K562 (cell line): ENCODE results near the gene ZNF22. TPM values are rescaled to one million over a fixed set of nuclear protein-coding genes. Genes with fewer than 3 reads are reported as not detected.
A peak's percentile ranks its signal among the peaks of the same experiment; 100 is the strongest.

Source experiments
- BRD4 ChIP-seq: fragments of 200-600 bp; sonication (generic); IDR thresholded peaks from 2 replicates; pipeline ENCODE4 v1.6.1; 2017; ENCODE audit warnings: inconsistent platforms
- CREB3 ChIP-seq: fragments of 450-650 bp; conservative IDR thresholded peaks from 2 replicates; pipeline ENCODE4 v1.6.1; 2016; ENCODE audit warnings: missing genetic modification characterization, low read depth, mild to moderate bottlenecking, missing compliant biosample characterization, moderate library complexity
- FOXK1 ChIP-seq: sonication (generic); formaldehyde crosslinking; IDR thresholded peaks from 2 replicates; pipeline ENCODE4 v1.8.0; 2022; ENCODE audit warnings: missing genetic modification reagents, mild to moderate bottlenecking, borderline replicate concordance
- GABPA ChIP-seq: fragments of 200-800 bp; sonication (Bioruptor generic); conservative IDR thresholded peaks from 2 replicates; pipeline ENCODE4 v1.6.1; 2016; ENCODE audit warnings: low read depth, missing genetic modification characterization, missing compliant biosample characterization
- HSF4 ChIP-seq: fragments of 250-450 bp; sonication (Bioruptor Pico); IDR thresholded peaks from 2 replicates; pipeline ENCODE4 v2.1.2; 2022; ENCODE audit warnings: mild to moderate bottlenecking, moderate library complexity, borderline replicate concordance
- MIER1 ChIP-seq: fragments of 450-650 bp; IDR thresholded peaks from 2 replicates; pipeline ENCODE4 v1.6.1; 2016; ENCODE audit warnings: antibody characterized with exemption, mild to moderate bottlenecking, low read depth
- NCOA6 ChIP-seq: fragments of 450-650 bp; IDR thresholded peaks from 2 replicates; pipeline ENCODE4 v1.6.1; 2017; ENCODE audit warnings: mild to moderate bottlenecking
- NFRKB ChIP-seq: fragments of 450-650 bp; IDR thresholded peaks from 2 replicates; pipeline ENCODE4 v1.6.1; 2016; ENCODE audit warnings: low read depth
- TAF1 ChIP-seq: IDR thresholded peaks from 2 replicates; pipeline ENCODE4 v1.6.1; 2011; ENCODE audit warnings: mild to moderate bottlenecking, low read length, moderate library complexity; ENCODE audit not compliant: insufficient read depth, control insufficient read depth, severe bottlenecking; ENCODE audit errors: extremely low read depth
- TEAD2 ChIP-seq: fragments of 450-650 bp; IDR thresholded peaks from 2 replicates; pipeline ENCODE4 v1.6.1; 2016; ENCODE audit warnings: missing genetic modification characterization, control low read depth, missing compliant biosample characterization
- ZNF197 ChIP-seq: fragments of 200-800 bp; sonication (Bioruptor generic); IDR thresholded peaks from 2 replicates; pipeline ENCODE4 v1.6.1; 2016; ENCODE audit warnings: low read depth, missing genetic modification characterization, missing compliant biosample characterization
- ZNF592 ChIP-seq: fragments of 450-650 bp; IDR thresholded peaks from 2 replicates; pipeline ENCODE4 v1.6.1; 2017; ENCODE audit warnings: antibody characterized with exemption, mild to moderate bottlenecking
- ZNF717 ChIP-seq: fragments of 250-450 bp; sonication (Bioruptor Pico); IDR thresholded peaks from 2 replicates; pipeline ENCODE4 v1.5.0; 2021
- polyA plus RNA-seq, 8 experiments: library from polyadenylated mRNA; depleted of rRNA in 4 of 8; stranded (reverse) in 5 of 8; unstranded in 3 of 8; fragments of >200 nt; fragmentation: Nextera tagmentation in 2 of 8; fragmentation: Illumina TruSeq in 1 of 8; extraction: Ambion mirVana in 2 of 8; extraction: Trizol in 1 of 8; gene quantifications; 2 replicates each; pipeline versions ENCODE4 v1.2.1 to v1.2.3, GENCODE V29; 2011 to 2014; ENCODE audit warnings: inconsistent platforms in 1 of 8, missing spikeins in 1 of 8
- total RNA-seq, 7 experiments: library from RNA; depleted of rRNA in 6 of 7; stranded (reverse); fragments of >200 nt in 6 of 7; fragmentation: Illumina TruSeq in 2 of 7; extraction: Trizol in 2 of 7; gene quantifications; 2 replicates each; pipeline versions ENCODE4 v1.2.1 to v1.2.3, GENCODE V29; 2011 to 2021; ENCODE audit warnings: low replicate concordance in 1 of 7
- TF ChIP-seq, protein P1 (sequence below), 2 experiments: IDR thresholded peaks; 2 replicates each; pipeline ENCODE4 v1.6.1; 2011; ENCODE audit warnings: borderline replicate concordance in 1 of 2, control low read depth in 1 of 2, low read depth in 1 of 2, low read length in 1 of 2, mild to moderate bottlenecking in 1 of 2, mixed read lengths in 1 of 2, moderate library complexity in 1 of 2; ENCODE audit not compliant: insufficient read depth in 1 of 2, insufficient read length in 1 of 2, poor library complexity in 1 of 2, severe bottlenecking in 1 of 2; ENCODE audit errors: extremely low read depth in 1 of 2
- TF ChIP-seq, protein P2 (sequence below): fragments of 450-650 bp; formaldehyde crosslinking; IDR thresholded peaks from 2 replicates; pipeline ENCODE4 v1.4.0; 2022; ENCODE audit warnings: missing genetic modification characterization
- TF ChIP-seq, protein P3 (sequence below), 2 experiments: fragments of 450-650 bp; IDR thresholded peaks; 2 replicates each; pipeline ENCODE4 v1.6.1; 2016

The ZNF22 gene
- total and polyA plus RNA-seq, 9 of the 15 experiments (the other 6 are each of a cell fraction or from before 2014, with no cell fraction given) = 36.2 to 98.7 (median 51.2) TPM

DNA sequence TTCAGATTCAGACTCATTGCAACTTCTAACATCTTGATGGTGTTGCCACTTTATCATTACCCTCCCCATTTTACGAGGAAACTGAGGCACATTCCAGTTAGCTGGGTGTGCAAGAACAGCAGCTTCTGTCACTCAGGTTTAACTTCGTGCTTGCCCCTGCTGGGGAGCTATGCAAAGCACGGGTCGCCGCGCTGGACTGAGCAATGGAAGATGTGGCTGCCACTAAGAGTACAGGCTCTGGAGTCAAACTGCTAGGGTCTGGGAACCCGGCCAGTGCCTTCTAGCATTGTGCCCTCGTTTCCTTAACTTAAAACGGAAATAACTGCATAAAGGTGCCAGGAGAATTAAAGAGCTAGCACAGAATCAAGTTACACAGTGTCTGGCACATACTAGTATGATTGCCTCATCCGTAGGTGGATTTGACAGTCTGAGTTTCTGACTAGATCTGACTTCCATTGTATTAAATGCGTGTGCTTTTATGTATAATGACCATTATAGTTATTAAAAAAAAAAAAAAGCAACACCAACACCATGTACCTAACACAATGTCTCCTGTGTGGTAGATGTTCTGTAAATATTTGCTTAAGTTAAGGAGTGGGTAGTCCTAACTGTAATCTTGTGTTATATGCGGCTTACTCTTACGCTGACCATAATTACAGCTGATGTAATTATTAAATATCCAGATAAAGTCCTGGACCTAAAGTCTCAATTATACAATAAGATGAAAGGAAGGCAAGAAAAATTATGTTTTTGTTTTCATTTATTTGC is 842 bp downstream of the ZNF22 start (continued):
- TF ChIP-seq, protein P1, sequence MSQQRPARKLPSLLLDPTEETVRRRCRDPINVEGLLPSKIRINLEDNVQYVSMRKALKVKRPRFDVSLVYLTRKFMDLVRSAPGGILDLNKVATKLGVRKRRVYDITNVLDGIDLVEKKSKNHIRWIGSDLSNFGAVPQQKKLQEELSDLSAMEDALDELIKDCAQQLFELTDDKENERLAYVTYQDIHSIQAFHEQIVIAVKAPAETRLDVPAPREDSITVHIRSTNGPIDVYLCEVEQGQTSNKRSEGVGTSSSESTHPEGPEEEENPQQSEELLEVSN (IDR thresholded peaks at IDR 0.05; ENCODE audit: borderline replicate concordance in 1 of 2, extremely low read depth in 1 of 2, insufficient read depth in 1 of 2, insufficient read length in 1 of 2, low read depth in 1 of 2, low read length in 1 of 2, poor library complexity in 1 of 2, severe bottlenecking in 1 of 2) = peak in 1 of 2 experiments; percentile 61
- TF ChIP-seq CREB3 (tag) = 0 out of 2 replicates have a peak, but pooled peaks have one; percentile 39
- TF ChIP-seq TAF1 = peak; percentile 27
- TF ChIP-seq TEAD2 (tag) = no peak
- TF ChIP-seq, protein P2, sequence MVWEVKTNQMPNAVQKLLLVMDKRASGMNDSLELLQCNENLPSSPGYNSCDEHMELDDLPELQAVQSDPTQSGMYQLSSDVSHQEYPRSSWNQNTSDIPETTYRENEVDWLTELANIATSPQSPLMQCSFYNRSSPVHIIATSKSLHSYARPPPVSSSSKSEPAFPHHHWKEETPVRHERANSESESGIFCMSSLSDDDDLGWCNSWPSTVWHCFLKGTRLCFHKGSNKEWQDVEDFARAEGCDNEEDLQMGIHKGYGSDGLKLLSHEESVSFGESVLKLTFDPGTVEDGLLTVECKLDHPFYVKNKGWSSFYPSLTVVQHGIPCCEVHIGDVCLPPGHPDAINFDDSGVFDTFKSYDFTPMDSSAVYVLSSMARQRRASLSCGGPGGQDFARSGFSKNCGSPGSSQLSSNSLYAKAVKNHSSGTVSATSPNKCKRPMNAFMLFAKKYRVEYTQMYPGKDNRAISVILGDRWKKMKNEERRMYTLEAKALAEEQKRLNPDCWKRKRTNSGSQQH (CRISPR knock-in tag) = no peak
- peak; percentile 60; the same call in 1 of the 2 replicates for TF ChIP-seq FOXK1 (CRISPR knock-in tag)
- no peak for TF ChIP-seq HSF4
- TF ChIP-seq BRD4 = 0 out of 2 replicates have a peak, but pooled peaks have one; percentile 79
- TF ChIP-seq, protein P3, sequence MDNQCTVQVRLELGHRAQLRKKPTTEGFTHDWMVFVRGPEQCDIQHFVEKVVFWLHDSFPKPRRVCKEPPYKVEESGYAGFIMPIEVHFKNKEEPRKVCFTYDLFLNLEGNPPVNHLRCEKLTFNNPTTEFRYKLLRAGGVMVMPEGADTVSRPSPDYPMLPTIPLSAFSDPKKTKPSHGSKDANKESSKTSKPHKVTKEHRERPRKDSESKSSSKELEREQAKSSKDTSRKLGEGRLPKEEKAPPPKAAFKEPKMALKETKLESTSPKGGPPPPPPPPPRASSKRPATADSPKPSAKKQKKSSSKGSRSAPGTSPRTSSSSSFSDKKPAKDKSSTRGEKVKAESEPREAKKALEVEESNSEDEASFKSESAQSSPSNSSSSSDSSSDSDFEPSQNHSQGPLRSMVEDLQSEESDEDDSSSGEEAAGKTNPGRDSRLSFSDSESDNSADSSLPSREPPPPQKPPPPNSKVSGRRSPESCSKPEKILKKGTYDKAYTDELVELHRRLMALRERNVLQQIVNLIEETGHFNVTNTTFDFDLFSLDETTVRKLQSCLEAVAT (IDR thresholded peaks at IDR 0.05) = peak in 1 of 2 experiments; percentile 56; a peak in 1 of 4 replicates
- peak; percentile 56 for TF ChIP-seq NFRKB
- no peak for TF ChIP-seq ZNF717
- TF ChIP-seq MIER1 = 0 out of 2 replicates have a peak, but pooled peaks have one; percentile 30
- TF ChIP-seq NCOA6 = no peak
- 0 out of 2 replicates have a peak, but pooled peaks have one; percentile 10 for TF ChIP-seq ZNF592
- 0 out of 2 replicates have a peak, but pooled peaks have one; percentile 6 for TF ChIP-seq ZNF197 (CRISPR knock-in tag)
- TF ChIP-seq GABPA = no peak
